GM10847 (cell line): ENCODE results near the gene ATL1.

ENCODE experiments used
- POLR2A ChIP-seq: IDR thresholded peaks from 2 replicates; pipeline ENCODE4 v1.6.1; 2011; ENCODE audit not compliant: insufficient read length; ENCODE audit errors: extremely low read depth

The ATL1 gene

GRCh38 chr14:50559990-50560930, at the start of gene ATL1:
ATL1 (plus strand) TSS chr14:50560145; CDS start chr14:50560266, 121 bp downstream.
- TF ChIP-seq POLR2A, result no peak

DNA sequence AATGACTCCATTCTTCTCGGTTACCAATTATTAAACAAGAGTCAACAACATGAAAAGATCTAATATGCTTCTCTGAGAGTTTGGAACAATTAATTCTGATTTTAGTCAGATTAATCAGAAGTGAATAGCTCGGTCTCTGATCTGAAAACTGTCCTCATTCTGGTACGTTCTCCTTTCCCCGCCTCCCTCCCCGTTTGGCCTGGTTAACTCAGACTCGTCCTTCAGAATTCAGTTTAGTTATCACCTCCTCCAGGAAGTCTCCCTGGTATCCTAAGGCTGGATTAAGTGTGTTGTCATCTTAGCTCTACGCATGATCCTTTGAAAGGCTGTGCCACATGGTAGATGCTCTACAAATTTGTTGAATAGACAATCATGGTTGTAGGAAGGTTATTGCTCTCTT, 49.8 kb upstream of the ATL1 start:
- no peak for TF ChIP-seq POLR2A

DNA sequence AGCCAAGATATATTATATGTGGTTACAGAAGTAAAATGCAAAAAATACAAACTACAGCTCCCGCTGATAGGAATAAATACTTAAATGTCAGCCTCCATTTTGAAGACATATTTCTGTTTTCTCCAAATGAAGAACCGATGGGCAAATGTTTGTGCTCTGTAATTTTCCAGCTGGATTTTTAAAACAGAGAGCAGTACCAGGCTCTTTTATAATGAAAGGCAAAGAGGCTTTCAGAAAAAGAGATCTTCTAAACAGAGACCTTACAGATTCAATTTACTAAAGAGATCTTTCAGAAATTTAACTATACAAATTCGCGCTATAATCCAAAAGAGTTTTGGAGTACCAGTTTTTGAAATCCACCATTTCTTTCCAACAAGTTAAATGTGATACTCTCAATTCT, 47.5 kb upstream of the ATL1 start:
- no peak for TF ChIP-seq POLR2A

DNA sequence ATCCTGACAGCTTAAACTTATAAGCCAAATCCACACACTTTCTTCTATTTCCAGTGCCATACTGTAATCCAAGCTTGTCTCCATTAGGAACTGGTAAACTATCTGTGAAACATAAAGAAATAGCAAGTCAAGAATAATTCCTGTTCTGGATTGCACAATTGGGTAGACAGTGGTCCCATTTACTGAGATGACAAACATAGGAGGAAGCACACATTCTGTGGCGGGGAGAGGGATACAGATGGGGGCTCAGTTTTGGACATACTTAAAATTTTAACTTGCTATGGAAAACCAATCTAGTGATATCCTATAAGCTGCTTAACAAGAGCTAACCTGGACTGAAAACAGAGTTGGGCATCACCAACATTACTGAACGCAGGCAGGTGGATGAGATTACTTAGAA, 43.9 kb upstream of the ATL1 start:
- TF ChIP-seq POLR2A, result no peak

- no peak for TF ChIP-seq POLR2A
These were observed 38.8 kb upstream of the ATL1 start for GRCh38 chr14:50520947-50521815.

DNA sequence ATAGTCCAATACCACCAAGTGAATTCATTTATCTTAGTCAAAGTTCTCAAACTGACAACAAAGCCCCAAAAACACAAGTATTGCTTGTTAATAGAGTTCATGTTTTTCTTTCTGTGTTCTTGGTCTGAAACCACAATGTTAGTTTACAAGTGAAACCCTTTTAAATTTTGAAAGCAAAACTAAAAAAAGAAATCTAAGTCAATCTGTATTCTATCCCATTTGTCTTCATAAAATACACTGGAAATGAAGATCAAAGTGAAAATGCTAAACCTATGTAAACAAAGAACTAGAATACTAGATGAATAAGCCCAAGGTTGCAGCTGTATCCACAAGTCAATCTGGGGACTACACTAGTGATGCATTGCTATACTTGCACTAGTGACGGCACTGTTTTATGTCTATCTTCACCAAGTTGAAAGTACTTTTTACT, 38.0 kb upstream of the ATL1 start:
- TF ChIP-seq POLR2A, result no peak

DNA sequence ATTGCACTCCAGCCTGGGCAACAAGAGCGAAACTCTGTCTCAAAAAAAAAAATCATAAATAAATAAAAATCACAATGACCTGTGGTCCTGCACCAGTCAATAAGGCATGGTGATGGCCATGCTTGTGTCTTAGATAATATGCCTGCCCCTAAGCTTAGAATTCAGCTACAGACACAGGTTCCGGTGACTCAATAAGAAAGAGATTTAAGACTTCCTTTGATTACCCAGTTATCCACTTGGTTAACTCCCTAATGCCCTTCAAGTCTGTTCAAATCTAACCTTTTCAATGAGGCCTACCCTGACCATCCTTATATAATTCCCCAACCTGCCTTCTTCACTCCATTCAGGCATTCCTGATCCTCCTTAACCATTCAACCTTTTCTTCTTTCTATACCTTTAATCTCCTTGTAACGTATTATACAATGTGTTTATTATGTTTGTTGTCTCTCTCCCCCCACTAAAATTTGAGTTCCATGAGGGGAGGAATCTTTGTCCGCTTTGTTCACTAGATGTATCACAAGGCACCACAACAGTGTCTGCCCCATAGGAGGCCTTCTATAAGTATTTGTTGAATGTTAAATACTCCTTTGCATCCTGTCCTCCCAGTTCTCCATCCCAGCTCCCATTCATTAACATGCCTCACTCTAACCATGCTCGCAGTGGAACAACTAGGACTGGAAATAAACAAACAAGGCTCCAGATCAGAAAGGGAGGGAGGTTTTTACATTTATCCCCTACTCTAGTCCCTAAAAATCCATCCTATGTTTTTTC, 36.5 kb upstream of the ATL1 start:
- TF ChIP-seq POLR2A, result no peak

DNA sequence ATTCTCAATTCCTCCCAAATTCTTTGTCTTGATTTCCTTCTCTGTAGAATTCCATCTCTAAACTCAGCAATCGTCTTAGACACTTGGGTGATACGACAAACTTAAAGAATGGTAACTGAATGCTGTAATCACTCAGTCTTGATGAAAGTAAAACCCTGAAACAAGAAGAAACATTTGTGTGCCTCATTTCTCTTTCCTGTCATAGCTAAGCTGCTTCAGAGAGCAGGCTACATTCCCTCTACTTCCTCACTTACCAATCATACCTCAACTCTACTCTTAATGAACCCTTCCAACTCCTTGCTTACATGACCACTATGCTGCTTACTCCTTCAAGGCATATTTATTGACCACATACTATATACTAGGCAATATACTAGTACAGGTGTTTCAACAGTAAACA, 35.9 kb upstream of the ATL1 start:
- no peak for TF ChIP-seq POLR2A

- TF ChIP-seq POLR2A, result no peak
These were observed 35.0 kb upstream of the ATL1 start for GRCh38 chr14:50524731-50525515.

DNA sequence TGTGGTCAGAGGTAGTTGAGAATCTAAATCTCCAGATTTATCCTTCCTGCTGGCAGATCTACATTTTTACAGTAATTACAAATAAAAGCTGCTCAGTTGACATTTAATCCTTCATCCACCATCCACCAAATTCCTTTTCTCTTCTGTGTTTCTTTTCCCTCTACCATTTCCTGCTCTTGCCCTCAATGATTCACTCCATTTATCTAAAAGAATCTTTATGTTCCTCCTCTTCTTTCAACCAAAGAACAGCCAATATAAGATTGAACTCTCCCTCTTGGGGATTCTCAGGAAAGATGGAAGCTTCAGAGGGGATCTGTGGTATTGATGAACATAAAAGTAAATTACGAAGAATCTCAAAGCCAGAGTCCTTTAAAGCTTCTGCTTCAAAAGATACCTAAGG, 31.9 kb upstream of the ATL1 start:
- no peak for TF ChIP-seq POLR2A

DNA sequence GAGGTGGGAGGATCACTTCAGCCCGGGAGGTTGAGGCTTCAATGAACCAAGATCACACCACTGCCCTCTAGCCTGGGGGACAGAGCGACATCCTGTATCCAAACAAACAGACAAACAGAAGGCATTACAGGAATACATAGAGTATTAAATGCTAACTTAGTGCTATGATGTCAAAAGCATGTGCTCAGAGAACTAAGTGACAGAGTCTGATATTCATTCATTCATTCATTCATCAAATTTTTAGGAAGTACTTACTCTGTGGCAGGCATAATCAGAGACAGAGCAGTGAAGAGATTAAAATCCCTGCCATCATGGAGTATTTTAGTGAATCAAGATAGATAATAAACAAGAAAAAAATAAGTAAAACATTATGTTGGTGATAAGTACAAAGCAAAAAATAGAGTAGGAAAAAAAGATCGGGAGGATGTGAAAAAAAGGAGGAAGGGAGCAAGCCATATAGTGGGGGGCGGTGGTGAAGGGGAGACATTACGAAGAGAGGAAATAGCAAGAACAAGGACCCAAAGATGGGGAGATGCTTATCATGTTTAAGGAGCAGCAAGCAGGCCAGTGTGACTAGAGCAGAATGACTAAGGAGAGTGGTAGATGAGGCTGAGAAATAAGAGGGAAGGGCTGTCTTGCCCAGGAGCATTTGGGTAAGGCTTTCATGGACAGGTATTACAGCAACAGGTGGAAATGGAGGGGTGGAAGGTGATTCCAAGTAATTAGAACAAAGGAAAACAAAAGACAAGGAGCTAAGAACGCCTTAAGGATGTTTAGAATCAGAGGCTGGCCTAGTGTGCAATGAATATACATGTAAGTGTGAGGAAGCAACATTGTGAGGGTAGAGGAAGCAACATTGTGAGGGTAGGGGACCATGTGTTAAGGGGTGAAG, 30.4 kb upstream of the ATL1 start:
- TF ChIP-seq POLR2A, result no peak

- no peak for TF ChIP-seq POLR2A
These were observed 29.6 kb upstream of the ATL1 start for GRCh38 chr14:50530358-50530757.

GRCh38 chr14:50530794-50531365, 29.1 kb upstream of the ATL1 start:
- TF ChIP-seq POLR2A, result no peak
